ENCODE data around the gene COQ3. TPM values are rescaled to one million over a fixed set of nuclear protein-coding genes. Genes with fewer than 3 reads are reported as not detected.

The COQ3 gene
- total RNA-seq, 1 experiment from 2014 or later: 10.9 TPM

GRCh38 chr6:99330159-99330558 is 63.8 kb downstream of the COQ3 start:
- no peak overlapping the region for H4K5ac ChIP-seq (ENCODE audit: insufficient read length, low read depth, low read length)
- no peak overlapping the region for H3K4me2 ChIP-seq (ENCODE audit: insufficient read depth, insufficient read length, low read length)
- no peak overlapping the region for H3K9ac ChIP-seq (ENCODE audit: extremely low read depth, insufficient read length, low read length)
- H3K36me3 Mint-ChIP-seq (ENCODE audit: insufficient read depth in 1 of 3, low read depth in 3 of 3): peaks cover 0 to 9% (median 0%) of the 10 kb centered on the region in 3 experiments; a peak in 2 of 7 replicates
- H3K23ac ChIP-seq (ENCODE audit: insufficient read length, low read depth, low read length): no peak overlapping the region
- DNase-seq: peak; percentile 41
- TF ChIP-seq CTCF (conservative IDR thresholded peaks at IDR 0.05): peak; percentile 89
- H4K20me1 ChIP-seq (ENCODE audit: control insufficient read depth, insufficient read depth, insufficient read length): no peaks in the 10 kb centered on the region
- no peak overlapping the region for H3K27ac ChIP-seq (ENCODE audit: insufficient read length, low read depth, low read length)
- H3K4me3 Mint-ChIP-seq: no peak overlapping the region
- H4K8ac ChIP-seq (replicated peaks; ENCODE audit: insufficient read length, low read depth, low read length): no peak overlapping the region
- H3K18ac ChIP-seq (ENCODE audit: insufficient read length, low read depth, low read length): no peak overlapping the region
- no peaks in the 10 kb centered on the region for H3K9me3 Mint-ChIP-seq
- no peak overlapping the region for H2BK120ac ChIP-seq (ENCODE audit: low read depth, low read length, poor library complexity, severe bottlenecking)
- peaks cover 5 to 6% of the 10 kb centered on the region in 2 experiments for H3K4me1 Mint-ChIP-seq
- H3K4me1 ChIP-seq (ENCODE audit: insufficient read depth, low read length): peaks cover 7% of the 10 kb centered on the region; the same call in 1 of the 2 replicates
- H3K79me2 ChIP-seq (ENCODE audit: insufficient read depth, low read length): no peaks in the 10 kb centered on the region
- H2AK5ac ChIP-seq (ENCODE audit: insufficient read length, low read length): no peak overlapping the region
- H3T11ph ChIP-seq (ENCODE audit: low read length): no peak overlapping the region
- no peak overlapping the region for H4K91ac ChIP-seq (ENCODE audit: insufficient read length, low read depth, low read length)
- WGBS (ENCODE audit: extremely low coverage, insufficient read length, low lambda C conversion rate): no CpG with 5 or more reads among the region's 2 CpGs
- H3K27me3 Mint-ChIP-seq (ENCODE audit: low read depth): no peaks in the 10 kb centered on the region
- no peak overlapping the region for H3K4ac ChIP-seq (ENCODE audit: low read depth, low read length)
- H3K9me3 ChIP-seq (ENCODE audit: control insufficient read depth, low read depth, low read length): no peaks in the 10 kb centered on the region
- H2BK15ac ChIP-seq (ENCODE audit: low read depth, low read length): no peak overlapping the region
- H3K56ac ChIP-seq (ENCODE audit: insufficient read length, low read depth, low read length): no peak overlapping the region
- no peak overlapping the region for H2BK12ac ChIP-seq (ENCODE audit: insufficient read length, low read depth, low read length)
- no peak overlapping the region for H2AFZ ChIP-seq (ENCODE audit: low read length)
- H3K23me2 ChIP-seq (ENCODE audit: insufficient read length, low read depth, low read length, poor library complexity, severe bottlenecking): no peaks in the 10 kb centered on the region
- no peak overlapping the region for H3K14ac ChIP-seq (ENCODE audit: insufficient read depth, low read length)
- no peak overlapping the region for H2BK20ac ChIP-seq (ENCODE audit: low read depth, low read length, poor library complexity, severe bottlenecking)
- no peak overlapping the region for H2BK5ac ChIP-seq (ENCODE audit: insufficient read length, low read length)
- H3K27me3 ChIP-seq (ENCODE audit: insufficient read depth, low read length): no peaks in the 10 kb centered on the region
- H3K79me1 ChIP-seq (ENCODE audit: insufficient read depth, low read depth, low read length, poor library complexity, severe bottlenecking): no peaks in the 10 kb centered on the region
- peak overlapping the region in 1 of 3 experiments; percentile 66; a peak in 2 of 7 replicates for H3K27ac Mint-ChIP-seq

Data from H9 (cell line).